Measurements from ENCODE around the gene FAM114A2.

Gene FAM114A2

DNA sequence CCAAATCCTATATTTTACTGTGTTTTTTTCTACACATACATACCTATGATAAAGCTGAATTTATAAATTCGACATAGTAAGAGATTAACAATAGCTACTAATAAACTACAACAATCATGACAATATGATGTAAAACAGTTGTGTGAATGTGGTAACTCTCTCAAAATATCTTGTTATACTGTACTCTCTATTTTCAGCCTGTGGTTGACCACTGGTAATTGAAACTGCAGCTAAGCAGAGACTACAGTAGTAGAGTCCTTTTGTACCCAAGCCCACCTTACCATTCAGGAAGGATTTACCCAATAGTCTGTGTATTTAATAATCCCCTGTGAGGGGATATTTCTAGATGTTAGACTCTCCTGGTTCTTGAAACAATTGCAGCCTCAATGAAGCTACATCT lies 86.7 kb downstream of the FAM114A2 start:
- H3K4me1 ChIP-seq (ENCODE audit: insufficient read depth, low read length, severe bottlenecking): no peaks in the 10 kb centered on the region
- H3K4me2 ChIP-seq (ENCODE audit: low read length): no peak overlapping the region
- no peak overlapping the region for H3K27ac ChIP-seq (ENCODE audit: low read depth, low read length, poor library complexity, severe bottlenecking)
- H3K79me2 ChIP-seq (ENCODE audit: insufficient read depth, low read length): no peaks in the 10 kb centered on the region
- no peaks in the 10 kb centered on the region for H3K36me3 ChIP-seq (ENCODE audit: insufficient read depth, low read length)
- no peaks in the 10 kb centered on the region for H3K27me3 ChIP-seq (ENCODE audit: insufficient read depth, low read length)
- TF ChIP-seq, protein P1, sequence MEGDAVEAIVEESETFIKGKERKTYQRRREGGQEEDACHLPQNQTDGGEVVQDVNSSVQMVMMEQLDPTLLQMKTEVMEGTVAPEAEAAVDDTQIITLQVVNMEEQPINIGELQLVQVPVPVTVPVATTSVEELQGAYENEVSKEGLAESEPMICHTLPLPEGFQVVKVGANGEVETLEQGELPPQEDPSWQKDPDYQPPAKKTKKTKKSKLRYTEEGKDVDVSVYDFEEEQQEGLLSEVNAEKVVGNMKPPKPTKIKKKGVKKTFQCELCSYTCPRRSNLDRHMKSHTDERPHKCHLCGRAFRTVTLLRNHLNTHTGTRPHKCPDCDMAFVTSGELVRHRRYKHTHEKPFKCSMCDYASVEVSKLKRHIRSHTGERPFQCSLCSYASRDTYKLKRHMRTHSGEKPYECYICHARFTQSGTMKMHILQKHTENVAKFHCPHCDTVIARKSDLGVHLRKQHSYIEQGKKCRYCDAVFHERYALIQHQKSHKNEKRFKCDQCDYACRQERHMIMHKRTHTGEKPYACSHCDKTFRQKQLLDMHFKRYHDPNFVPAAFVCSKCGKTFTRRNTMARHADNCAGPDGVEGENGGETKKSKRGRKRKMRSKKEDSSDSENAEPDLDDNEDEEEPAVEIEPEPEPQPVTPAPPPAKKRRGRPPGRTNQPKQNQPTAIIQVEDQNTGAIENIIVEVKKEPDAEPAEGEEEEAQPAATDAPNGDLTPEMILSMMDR (IDR thresholded peaks at IDR 0.05; ENCODE audit: low read length): no peak
- TF ChIP-seq EZH2 (IDR thresholded peaks at IDR 0.05; ENCODE audit: borderline replicate concordance, low read length): no peak
- no peak overlapping the region for H2AFZ ChIP-seq (ENCODE audit: low read length)
- no peak overlapping the region for H3K9ac ChIP-seq (ENCODE audit: low read length)
- no peaks in the 10 kb centered on the region for H3F3A ChIP-seq (ENCODE audit: insufficient read depth, low read length)
- H3K4me3 ChIP-seq (ENCODE audit: low read depth, low read length, poor library complexity, severe bottlenecking): no peak overlapping the region
- no peaks in the 10 kb centered on the region for H3K9me3 ChIP-seq (ENCODE audit: low read length)
- H4K20me1 ChIP-seq (ENCODE audit: insufficient read depth, low read length): no peaks in the 10 kb centered on the region
- no peaks in the 10 kb centered on the region for H3K9me2 ChIP-seq (ENCODE audit: low read depth, low read length)

DNA sequence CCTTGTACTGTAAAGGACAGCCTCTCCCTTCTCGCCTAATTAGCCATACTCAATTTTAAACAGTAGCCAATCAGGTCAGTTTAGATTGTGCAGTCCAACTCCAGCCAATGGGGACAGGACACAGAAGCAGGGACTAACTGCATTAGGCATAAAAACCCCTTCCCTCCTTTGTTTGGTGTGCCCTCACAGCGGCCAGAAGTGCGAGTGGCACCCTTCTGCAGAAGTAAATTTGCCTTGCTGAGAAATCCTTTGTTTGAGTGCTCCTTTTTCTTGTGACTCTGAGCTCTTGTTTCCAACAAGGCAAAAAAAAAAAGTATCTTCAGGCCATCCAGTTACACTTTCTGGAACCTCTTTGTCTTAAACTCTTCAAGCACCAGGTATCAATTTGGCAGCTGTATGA lies 97.4 kb downstream of the FAM114A2 start:
- Histone ChIP-seq H3K36me3 (ENCODE audit: insufficient read depth, low read length) (no peaks in the 10 kb centered on the region), H3K4me1 (ENCODE audit: insufficient read depth, low read length, severe bottlenecking) (no peaks in the 10 kb centered on the region), H3K4me2 (ENCODE audit: low read length) (no peak overlapping the region), H3K9me2 (ENCODE audit: low read depth, low read length) (no peaks in the 10 kb centered on the region), H3F3A (ENCODE audit: insufficient read depth, low read length) (no peaks in the 10 kb centered on the region), H3K4me3 (ENCODE audit: low read depth, low read length, poor library complexity, severe bottlenecking) (no peak overlapping the region), H2AFZ (ENCODE audit: low read length) (no peak overlapping the region), H3K9me3 (ENCODE audit: low read length) (0 out of 2 replicates have a peak, but pooled peaks cover 2% of the 10 kb centered on the region), H3K79me2 (ENCODE audit: insufficient read depth, low read length) (no peaks in the 10 kb centered on the region), H4K20me1 (ENCODE audit: insufficient read depth, low read length) (no peaks in the 10 kb centered on the region), H3K9ac (ENCODE audit: low read length) (no peak overlapping the region), H3K27me3 (ENCODE audit: insufficient read depth, low read length) (no peaks in the 10 kb centered on the region), H3K27ac (ENCODE audit: low read depth, low read length, poor library complexity, severe bottlenecking) (no peak overlapping the region)
- TF ChIP-seq EZH2 (IDR thresholded peaks at IDR 0.05; ENCODE audit: borderline replicate concordance, low read length): no peak
- TF ChIP-seq, protein P1 (IDR thresholded peaks at IDR 0.05; ENCODE audit: low read length): no peak

All from OCI-LY1 (cell line).